ENCODE measurements around the gene GIPC1.
"Not testable (repeated sequence)": the region's sequence is repeated elsewhere in the genome, so short reads cannot be mapped to it uniquely, and the experiment has no call there.

Gene GIPC1

DNA sequence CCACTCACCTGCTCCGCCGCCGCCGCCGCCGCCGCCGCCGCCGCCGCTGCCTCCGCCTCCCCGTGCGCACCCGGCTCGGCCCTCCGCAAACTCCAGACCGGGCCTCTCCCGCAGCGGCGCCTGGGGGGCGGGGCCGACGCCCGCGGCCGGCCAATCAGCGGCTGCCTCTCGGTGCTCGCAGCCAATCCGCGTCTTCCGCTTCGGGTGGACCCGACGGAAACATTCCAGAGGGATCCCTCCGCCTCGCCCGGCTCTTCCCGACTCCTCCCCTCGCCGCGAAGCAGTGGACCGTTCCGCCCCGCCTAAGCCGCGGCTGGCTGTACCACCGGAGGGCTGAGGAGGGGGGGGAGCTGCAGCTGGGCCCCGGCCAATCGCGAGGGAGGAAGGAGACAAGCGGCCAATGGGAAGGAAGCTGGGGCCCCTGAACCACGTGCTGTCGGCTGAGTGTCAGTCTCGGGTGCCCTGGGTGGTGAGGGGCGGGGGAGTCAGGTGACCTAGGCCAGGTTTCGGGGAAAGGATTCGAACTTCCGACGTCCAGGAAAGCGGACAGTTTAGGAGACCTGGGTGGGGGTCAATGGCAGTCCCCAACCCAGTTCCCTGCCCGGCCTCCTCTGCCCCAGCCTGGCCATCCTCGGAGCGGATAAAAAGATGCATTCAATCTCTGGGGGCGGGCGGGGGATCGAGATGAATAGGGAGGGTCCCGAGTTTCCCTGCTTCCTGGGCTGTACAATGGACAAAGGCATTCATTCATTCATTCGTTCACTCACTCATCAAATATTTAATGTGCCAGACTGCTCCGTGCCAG is at the start of gene GIPC1:
Gene GIPC1 (minus strand): TSS at position 99 of the 805 bp plus-strand sequence. CDS start 13,151 bp downstream, outside the sequence.
- peak; percentile 96 for FAIRE-seq
- peak; percentile 99 for DNase-seq (ENCODE audit: insufficient read length, low spot score)

- DNase-seq (ENCODE audit: insufficient read length, low spot score): no peak
- no peak for FAIRE-seq
Measured at GRCh38 chr19:14545716-14546082, 49.8 kb upstream of the GIPC1 start.

DNA sequence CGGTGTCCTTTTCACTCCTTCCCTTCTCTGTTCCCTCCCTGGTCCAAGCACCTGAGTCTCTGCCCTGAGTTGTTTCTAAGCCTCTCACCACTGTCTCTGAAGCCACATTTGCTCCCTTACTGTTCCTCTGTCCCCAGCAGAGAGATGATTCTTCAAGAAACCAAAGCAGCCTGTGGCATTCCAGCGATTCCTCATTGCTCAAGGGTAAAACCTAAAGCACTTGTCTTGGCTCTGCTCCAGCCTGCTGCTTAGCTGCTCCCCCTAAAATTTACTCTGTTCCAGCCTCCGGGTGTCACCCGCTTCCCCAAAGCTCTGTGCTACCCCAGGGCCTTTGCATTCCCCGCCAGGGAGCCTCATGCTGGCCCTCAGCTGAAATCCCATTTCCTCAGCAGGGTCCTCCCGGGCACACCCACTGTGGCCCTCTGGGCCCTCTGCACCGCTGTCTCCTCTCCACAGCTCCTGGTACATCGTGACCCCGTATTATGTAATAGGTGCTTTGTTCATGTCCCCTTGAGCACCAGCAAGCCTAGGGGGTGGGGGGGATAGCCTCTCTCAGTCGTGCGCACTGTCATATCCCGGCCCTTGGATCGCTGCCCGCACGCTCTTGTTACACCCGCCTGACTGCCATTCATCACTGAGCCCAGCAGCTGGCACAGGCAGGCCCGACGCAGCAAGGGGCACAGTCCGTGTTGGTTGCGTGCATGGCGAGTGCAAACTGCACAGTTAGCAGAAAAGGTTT is 49.2 kb upstream of the GIPC1 start:
- DNase-seq (ENCODE audit: insufficient read length, low spot score): no peak
- no peak for FAIRE-seq

GRCh38 chr19:14544047-14544446 is 48.1 kb upstream of the GIPC1 start:
- FAIRE-seq (peak; percentile 60), DNase-seq (ENCODE audit: insufficient read length, low spot score) (no peak)

DNA sequence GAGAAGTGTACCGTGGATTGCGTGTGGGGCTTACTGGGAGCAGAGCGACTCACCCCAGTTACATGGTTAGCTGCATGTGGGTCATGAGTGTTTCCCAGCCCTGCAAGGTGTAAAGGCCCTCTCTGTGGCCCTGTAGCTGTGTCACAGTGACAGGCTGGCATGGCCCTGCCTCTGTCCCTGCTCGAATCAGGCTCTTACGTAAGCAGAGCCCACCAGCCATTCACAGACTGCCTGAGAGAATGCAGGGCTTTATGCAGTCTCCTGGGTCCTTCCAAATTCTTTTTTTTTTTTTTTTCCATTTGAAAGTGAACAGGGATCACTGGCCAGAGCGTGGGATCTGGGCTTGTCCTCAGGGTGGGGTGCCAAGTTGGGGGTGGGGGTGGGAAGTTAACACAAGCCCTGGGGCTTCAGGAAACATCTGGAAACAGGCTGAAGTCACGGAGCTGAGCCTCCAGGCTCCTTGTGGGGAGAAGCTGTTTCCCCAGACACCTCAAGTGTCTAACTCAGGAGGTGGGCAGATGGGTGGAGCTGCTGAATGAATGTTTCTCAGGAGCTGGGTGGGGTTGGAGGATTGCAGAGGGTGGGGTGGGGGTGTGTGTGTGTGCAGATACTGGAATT is 46.9 kb upstream of the GIPC1 start:
- no peak for DNase-seq (ENCODE audit: insufficient read length, low spot score)
- no peak for FAIRE-seq

DNA sequence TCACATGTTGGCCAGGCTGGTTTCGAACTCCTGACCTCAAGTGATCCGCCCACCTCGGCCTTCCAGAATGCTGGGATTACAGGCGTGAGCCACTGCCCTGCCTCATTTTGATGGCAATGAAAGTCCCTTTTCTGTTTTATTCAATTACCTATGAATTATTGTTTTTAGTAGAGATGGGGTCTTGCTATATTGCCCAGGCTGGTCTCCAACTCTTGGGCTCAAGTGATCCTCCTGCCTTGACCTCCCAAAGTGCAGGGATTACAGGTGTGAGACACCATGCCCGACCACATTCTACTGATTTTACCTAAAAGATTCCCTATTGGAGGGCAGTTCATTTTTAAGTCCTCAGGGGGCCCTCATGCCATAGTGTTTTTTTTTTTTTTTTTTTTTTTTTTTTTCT is 46.1 kb upstream of the GIPC1 start:
- DNase-seq (ENCODE audit: insufficient read length, low spot score); FAIRE-seq: not testable (repeated sequence)

DNA sequence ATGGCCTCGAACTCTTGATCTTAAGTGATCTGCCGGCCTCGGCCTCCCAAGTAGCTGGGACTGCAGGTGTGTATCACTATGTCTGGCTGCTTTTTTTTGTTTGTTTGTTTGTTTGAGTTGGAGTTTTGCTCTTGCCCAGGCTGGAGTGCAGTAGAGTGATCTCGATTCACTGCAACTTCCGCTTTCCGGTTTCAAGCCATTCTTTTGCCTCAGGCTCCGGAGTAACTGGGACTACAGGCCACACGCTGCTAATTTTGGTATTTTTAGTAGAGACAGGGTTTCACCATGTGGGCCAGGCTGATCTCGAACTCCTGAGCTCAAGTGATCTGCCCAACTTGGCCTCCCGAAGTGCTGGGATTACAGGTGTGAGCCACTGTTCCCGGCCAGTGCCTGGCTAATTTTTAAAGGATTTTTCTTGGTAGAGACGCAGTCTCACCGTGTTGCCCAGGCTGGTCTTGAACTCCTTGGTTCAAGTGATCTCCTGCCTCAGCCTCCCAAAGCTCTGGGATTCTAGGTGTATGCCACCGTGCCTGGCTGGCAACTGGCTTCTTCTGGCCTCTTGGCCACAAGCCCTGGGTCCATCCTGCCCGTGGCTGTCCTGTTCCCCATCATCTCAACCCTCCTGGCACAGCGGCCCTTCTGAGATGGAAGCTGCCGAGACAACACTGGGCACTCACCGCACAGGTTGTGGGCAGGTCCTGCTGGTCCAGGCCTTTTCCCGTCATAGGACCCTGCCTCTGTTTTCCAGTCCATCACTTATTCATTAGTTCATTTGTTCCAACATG is 45.0 kb upstream of the GIPC1 start:
- FAIRE-seq (no peak), DNase-seq (ENCODE audit: insufficient read length, low spot score) (no peak)

DNA sequence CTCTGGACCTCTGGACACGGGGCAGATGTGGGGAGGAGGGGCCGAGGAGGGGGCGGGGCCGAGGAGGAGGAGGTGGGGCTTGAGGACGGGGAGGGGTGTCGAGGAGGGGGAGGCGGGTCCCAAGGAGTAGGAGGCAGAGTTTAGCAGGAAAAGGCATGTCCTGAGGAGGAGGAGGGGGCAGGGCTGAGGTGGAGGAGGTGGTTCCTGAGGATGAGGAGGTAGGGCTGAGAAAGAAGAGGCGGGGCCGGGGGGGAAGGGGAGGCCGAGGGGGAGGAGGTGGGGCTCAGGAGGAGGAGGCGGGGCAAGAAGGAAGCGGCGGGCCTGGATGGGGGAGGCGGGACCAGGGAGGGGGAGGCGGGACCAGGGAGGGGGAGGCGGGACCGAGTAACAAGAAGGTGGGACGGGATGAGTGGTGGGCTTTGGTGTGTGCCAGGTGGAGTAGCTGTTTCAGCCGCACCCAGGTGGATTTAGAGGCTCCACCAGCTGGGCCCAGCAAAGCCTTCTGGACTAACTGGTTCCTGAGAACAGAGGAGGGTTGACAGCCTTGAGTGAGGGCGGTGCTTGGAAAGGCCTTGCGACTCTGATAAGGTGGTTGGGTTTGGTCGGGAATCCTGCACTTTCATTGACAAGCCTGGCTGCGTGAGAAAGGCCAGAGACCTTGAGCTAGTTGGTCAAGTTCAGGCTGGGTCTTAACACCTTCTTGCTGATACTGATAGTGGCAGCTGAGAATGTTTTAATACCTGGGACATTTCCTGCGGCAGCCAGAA is 41.2 kb upstream of the GIPC1 start:
- FAIRE-seq (no peak), DNase-seq (ENCODE audit: insufficient read length, low spot score) (no peak)

DNA sequence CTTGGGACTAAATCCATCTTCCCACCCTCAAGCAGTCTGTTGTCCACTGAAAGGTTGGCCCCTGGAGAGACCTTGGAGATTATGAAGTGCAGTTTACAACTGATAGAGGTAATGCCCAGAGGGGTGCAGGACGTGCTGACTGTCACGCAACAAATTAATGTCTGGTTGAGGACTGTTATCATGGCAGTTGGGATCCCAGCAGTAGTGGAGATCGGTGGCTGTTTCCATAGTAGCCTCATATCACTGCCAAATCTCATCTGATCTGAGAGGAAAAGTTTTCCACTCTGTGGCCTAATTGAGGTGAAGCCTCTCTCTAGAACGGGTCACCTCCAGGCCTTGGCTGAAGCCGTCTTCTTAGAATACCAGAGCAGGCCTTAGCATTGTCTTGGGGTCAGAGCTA is 37.5 kb upstream of the GIPC1 start:
- no peak for FAIRE-seq
- DNase-seq (ENCODE audit: insufficient read length, low spot score): no peak

- FAIRE-seq: no peak
Measured at GRCh38 chr19:14530506-14530905, 34.6 kb upstream of the GIPC1 start.

GRCh38 chr19:14530005-14530348 is 34.0 kb upstream of the GIPC1 start:
- DNase-seq (ENCODE audit: insufficient read length, low spot score) (no peak), FAIRE-seq (no peak)

More at GRCh38 chr19:14530506-14530905, 34.6 kb upstream of the GIPC1 start:
- DNase-seq (ENCODE audit: insufficient read length, low spot score): no peak

GRCh38 chr19:14529254-14530004 is 33.5 kb upstream of the GIPC1 start, which contains the start of gene TECR:
Gene TECR, plus strand, starts transcription at chr19:14529594. Its CDS starts 103 bp downstream, at chr19:14529697.
- DNase-seq (ENCODE audit: insufficient read length, low spot score) (peak; percentile 99), FAIRE-seq (peak; percentile 96)

DNA sequence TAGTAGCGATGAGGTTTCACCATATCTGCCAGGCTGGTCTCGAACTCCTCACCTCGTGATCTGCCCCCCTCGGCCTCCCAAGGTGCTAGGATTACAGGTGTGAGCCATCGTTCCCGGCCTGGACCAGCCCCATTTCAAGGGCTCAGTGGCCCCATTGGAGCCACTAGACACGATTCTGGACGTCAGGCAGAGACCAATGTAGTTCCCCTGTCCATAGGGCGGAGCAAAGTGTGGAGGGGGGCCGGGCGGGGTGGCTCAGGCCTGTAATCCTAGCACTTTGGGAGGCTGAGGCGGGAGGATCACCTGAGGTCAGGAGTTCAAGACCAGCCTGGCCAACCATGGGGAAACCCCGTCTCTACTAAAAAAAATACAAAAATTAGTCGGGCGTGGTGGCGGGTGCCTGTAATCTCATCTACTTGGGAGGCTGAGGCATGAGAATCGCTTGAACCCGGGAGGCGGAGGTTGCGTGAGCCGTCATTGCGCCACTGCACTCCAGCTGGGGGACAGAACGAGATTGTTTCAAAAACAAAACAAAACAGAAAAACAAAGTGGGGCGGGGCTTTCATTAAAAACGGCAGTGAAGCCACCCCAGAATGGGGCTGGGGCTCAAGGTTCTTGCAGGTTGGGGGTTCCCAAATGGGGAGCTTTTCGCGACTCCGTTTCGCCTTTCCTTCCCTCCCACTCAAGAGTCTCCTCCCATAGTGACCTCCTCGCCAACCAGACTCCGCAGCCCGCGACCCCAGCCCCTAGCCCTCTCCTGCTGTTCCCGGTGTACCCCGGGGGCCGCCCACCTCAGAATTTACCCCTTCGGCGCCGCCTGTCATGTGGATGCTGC is 32.7 kb upstream of the GIPC1 start:
- FAIRE-seq (no peak), DNase-seq (ENCODE audit: insufficient read length, low spot score) (no peak)

DNA sequence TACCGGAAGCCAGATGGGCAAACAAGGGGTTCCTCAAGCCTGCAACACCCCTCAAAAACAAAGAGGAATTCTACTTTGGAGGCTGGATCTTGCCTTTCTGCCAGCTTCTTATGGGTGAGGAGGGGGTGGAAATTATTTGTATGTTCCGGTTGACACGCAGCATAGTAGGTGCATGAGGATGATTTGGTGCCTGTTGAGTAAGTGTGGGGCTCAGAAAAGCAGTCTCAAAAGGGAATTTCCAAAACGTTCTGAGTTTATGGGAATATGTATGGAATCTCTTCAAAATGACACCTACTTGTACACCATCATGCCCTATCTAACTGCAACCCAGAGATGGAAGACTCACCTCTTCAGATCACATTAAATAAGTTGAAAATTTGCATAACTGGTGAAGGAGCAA is 30.5 kb upstream of the GIPC1 start:
- no peak for FAIRE-seq
- DNase-seq (ENCODE audit: insufficient read length, low spot score): no peak

DNA sequence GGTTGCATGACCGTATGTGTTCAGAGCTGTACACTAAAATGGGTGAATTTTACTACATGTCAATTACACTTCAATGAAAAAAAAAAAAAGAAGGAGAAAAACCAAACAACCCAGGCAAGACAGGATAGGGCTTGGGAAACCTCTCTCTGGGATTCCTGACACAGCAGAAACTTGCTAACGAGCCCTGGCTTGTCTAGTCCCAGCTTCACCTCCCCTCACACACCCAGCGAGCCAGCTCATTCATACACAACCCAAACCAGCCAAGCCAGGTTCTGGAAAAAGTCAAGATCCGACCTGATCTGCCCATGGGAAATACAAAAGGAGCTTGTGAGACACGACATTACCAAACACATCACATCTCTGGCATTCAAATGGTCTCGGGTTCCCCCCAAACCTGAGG is 29.8 kb upstream of the GIPC1 start:
- FAIRE-seq (no peak), DNase-seq (ENCODE audit: insufficient read length, low spot score) (no peak)

DNA sequence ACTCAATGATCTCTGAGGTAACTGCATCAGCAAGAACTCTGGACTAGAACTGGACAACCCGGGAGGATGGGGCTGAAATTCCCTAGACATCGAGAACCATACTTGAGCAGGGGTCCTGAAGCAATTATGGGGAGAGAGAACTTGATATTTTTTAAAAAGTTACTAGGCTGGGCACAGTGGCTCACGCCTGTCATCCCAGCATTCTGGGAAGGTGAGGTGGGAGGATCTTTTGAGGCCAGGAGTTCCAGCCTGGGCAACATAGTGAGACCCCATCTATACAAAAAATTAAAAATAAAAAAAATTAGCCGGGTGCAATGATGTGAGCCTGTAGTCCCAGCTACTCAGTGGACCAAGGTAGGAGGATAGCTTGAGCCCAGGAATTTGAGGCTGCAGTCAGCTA is 24.6 kb upstream of the GIPC1 start:
- no peak for FAIRE-seq

GRCh38 chr19:14519860-14520407 is 24.0 kb upstream of the GIPC1 start:
- FAIRE-seq (no peak), DNase-seq (ENCODE audit: insufficient read length, low spot score) (no peak)

More for the DNA sequence above, 24.6 kb upstream of the GIPC1 start:
- no peak for DNase-seq (ENCODE audit: insufficient read length, low spot score)

- DNase-seq (ENCODE audit: insufficient read length, low spot score) (no peak), FAIRE-seq (no peak)
Measured at GRCh38 chr19:14519245-14519859, 23.4 kb upstream of the GIPC1 start.

All from HTR-8/SVneo (cell line).